Kidney (tissue), 14 donors: ENCODE data around the gene WDR7. TPM values are rescaled to one million over a fixed set of nuclear protein-coding genes. Genes with fewer than 3 reads are reported as not detected.

Experiments
- DNase-seq, 5 donors: peaks; one replicate each; pipeline ENCODE4 v3.0.0-alpha.2; 2013 to 2020
- FAIRE-seq: peaks from 2 replicates; lab custom pipeline; 2012; peaks lifted over from hg19 to GRCh38; lab: Jason Lieb, UNC
- H3K27ac ChIP-seq, 2 donors: one replicate each; pipeline ENCODE4 v1.7.0; 2013; ENCODE audit warnings: low read depth in 2 of 2, low read length in 2 of 2, inconsistent platforms in 1 of 2
- H3K27me3 ChIP-seq: one replicate; pipeline ENCODE4 v1.7.1; 2013; ENCODE audit warnings: low read length, inconsistent platforms; ENCODE audit not compliant: control insufficient read depth, insufficient read depth
- H3K36me3 ChIP-seq, 3 donors: one replicate each; pipeline versions ENCODE4 v1.7.0 to v1.7.1; 2013; ENCODE audit warnings: low read length in 3 of 3, control low read depth in 1 of 3, inconsistent platforms in 1 of 3; ENCODE audit not compliant: insufficient read depth in 3 of 3, control insufficient read depth in 2 of 3
- H3K4me1 ChIP-seq, 3 donors: one replicate each; pipeline versions ENCODE4 v1.7.0 to v1.7.1; 2013; ENCODE audit warnings: low read length in 3 of 3, inconsistent platforms in 1 of 3, low read depth in 1 of 3; ENCODE audit not compliant: control insufficient read depth in 2 of 3, insufficient read depth in 2 of 3
- H3K4me3 ChIP-seq, 3 donors: one replicate each; pipeline versions ENCODE4 v1.7.0 to v1.8.1; 2013; ENCODE audit warnings: low read length in 3 of 3, control low read depth in 1 of 3, inconsistent platforms in 1 of 3
- H3K9ac ChIP-seq, 3 donors: one replicate each; pipeline versions ENCODE4 v1.7.0 to v1.7.1; 2013; ENCODE audit warnings: low read length in 3 of 3, control low read depth in 1 of 3, inconsistent platforms in 1 of 3
- H3K9me3 ChIP-seq, 3 donors: one replicate each; pipeline versions ENCODE4 v1.7.0 to v1.7.1; 2013; ENCODE audit warnings: low read length in 3 of 3, control low read depth in 1 of 3, inconsistent platforms in 1 of 3; ENCODE audit not compliant: control insufficient read depth in 2 of 3, insufficient read depth in 1 of 3
- intact Hi-C: fragments of 100-400 bp; cut with DNase I; formaldehyde crosslinking; loops from one replicate; pipeline ENCODE4 v1.11.1; 2022
- polyA plus RNA-seq: library from polyadenylated mRNA; stranded (reverse); fragments of 350-450 nt; fragmentation: Illumina TruSeq; extraction: RNeasy Lipid Tissue Mini Kit (QIAGEN cat#74804); gene quantifications from one replicate; pipeline ENCODE4 v1.2.3, GENCODE V29; 2014; ENCODE audit warnings: low read depth, low replicate concordance; ENCODE audit not compliant: insufficient read depth
- total RNA-seq: library from RNA; stranded (reverse); fragmentation: NEBNext Ultra II Directional; extraction: Animal tissue kit (Norgen Biotek cat#: 25700); gene quantifications from one replicate; pipeline ENCODE4 v1.2.1, GENCODE V29; 2021
- TF ChIP-seq, protein P1 (sequence below): IDR thresholded peaks from 3 replicates; pipeline ENCODE4 v1.5.1; 2012; ENCODE audit warnings: mild to moderate bottlenecking, moderate library complexity, borderline replicate concordance; ENCODE audit not compliant: insufficient read depth; ENCODE audit errors: extremely low read depth
- donor health status: control.
- donor health status: control.
- donor health status: control.
- donor health status: control.
- donor health status: control.
- donor health status: DM: yes; HTN: yes; CAD: no.
- donor health status: Normal renal cell carcinoma (clear cell type).

Gene WDR7
- total and polyA plus RNA-seq, 2 donors from 2014 or later = 7.3 to 34.4 TPM

DNA sequence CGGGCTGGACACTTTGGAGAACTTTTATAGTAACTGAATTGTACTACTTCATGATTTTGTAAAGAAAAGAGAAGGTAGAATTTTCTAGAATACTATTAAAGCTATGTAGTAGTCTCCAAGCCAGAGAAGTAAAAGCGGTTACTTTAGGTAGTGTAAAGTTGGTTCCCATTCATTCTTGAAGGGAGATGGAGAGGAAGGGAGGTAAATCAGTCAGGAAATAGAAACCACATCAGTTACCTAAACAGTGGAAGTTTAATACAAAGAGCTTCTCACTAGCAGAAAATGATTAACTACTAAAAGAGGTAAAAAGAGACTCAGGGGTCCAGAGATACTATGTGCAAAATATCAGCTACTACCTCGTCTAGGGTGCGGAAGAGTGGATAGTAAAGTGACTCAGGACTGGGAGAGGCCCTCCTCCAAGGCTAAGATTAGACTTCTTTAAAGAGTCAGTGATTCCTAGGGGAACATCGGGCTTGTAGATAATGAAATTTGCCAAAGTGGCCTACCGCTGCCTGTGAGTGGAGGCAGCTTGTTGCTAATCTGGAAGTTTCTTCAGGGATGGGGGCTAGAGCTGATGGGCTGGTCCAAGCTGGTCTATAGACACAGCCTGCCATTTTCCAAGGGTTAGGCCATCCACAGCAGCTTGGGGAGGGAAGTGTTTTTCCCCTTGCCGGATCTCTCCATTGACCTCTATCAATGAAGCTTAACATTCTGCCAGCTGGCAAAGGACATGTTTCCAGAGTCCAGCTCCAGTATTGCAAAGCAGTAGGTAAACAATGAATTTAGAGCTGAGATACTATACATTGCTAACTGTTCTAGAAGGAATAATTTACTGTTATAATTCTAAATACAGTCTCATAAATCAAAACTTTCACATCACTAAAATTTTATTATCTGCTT is 249.3 kb downstream of the WDR7 start:
- Histone ChIP-seq H3K4me1 (no peaks in the 10 kb centered on the region), H3K27ac (no peak overlapping the region), H3K4me3 (no peak overlapping the region), H3K9ac (no peak overlapping the region), H3K9me3 (no peaks in the 10 kb centered on the region), H3K27me3 (no peaks in the 10 kb centered on the region), H3K36me3 (no peaks in the 10 kb centered on the region)
- no peak for DNase-seq
- FAIRE-seq = no peak
- TF ChIP-seq, protein P1, sequence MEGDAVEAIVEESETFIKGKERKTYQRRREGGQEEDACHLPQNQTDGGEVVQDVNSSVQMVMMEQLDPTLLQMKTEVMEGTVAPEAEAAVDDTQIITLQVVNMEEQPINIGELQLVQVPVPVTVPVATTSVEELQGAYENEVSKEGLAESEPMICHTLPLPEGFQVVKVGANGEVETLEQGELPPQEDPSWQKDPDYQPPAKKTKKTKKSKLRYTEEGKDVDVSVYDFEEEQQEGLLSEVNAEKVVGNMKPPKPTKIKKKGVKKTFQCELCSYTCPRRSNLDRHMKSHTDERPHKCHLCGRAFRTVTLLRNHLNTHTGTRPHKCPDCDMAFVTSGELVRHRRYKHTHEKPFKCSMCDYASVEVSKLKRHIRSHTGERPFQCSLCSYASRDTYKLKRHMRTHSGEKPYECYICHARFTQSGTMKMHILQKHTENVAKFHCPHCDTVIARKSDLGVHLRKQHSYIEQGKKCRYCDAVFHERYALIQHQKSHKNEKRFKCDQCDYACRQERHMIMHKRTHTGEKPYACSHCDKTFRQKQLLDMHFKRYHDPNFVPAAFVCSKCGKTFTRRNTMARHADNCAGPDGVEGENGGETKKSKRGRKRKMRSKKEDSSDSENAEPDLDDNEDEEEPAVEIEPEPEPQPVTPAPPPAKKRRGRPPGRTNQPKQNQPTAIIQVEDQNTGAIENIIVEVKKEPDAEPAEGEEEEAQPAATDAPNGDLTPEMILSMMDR = no peak
- intact Hi-C loops = no loop called here

- no peaks in the 10 kb centered on the region for H3K36me3 ChIP-seq
- no peak overlapping the region for H3K4me3 ChIP-seq
- no peak overlapping the region for H3K27ac ChIP-seq
- no peak overlapping the region for H3K9ac ChIP-seq
- H3K4me1 ChIP-seq = no peaks in the 10 kb centered on the region
- H3K27me3 ChIP-seq = no peaks in the 10 kb centered on the region
- DNase-seq (no peak), FAIRE-seq (no peak)
- intact Hi-C loops = no loop called here
- H3K9me3 ChIP-seq = no peaks in the 10 kb centered on the region
- TF ChIP-seq, protein P1 = no peak
Measured at GRCh38 chr18:56901919-56902318, 250.8 kb downstream of the WDR7 start.

GRCh38 chr18:56902653-56903052 is 251.5 kb downstream of the WDR7 start:
- DNase-seq = no peak
- Histone ChIP-seq H3K4me3 (no peak overlapping the region), H3K9me3 (no peaks in the 10 kb centered on the region), H3K27me3 (no peaks in the 10 kb centered on the region), H3K4me1 (no peaks in the 10 kb centered on the region), H3K9ac (no peak overlapping the region), H3K27ac (no peak overlapping the region), H3K36me3 (no peaks in the 10 kb centered on the region)
- FAIRE-seq = no peak
- TF ChIP-seq, protein P1 = no peak
- intact Hi-C loops = no loop called here
